HepG2 (cell line): ENCODE data around the gene ENSA. TPM values are rescaled to one million over a fixed set of nuclear protein-coding genes. Genes with fewer than 3 reads are reported as not detected.

Experiments used
- ATF5 ChIP-seq: sonication (generic); formaldehyde crosslinking; IDR thresholded peaks from 2 replicates; pipeline ENCODE4 v1.4.0; 2020; ENCODE audit warnings: mild to moderate bottlenecking, low read depth, missing genetic modification reagents
- DNMT1 ChIP-seq: sonication (generic); formaldehyde crosslinking; IDR thresholded peaks from 2 replicates; pipeline ENCODE4 v1.5.1; 2020; ENCODE audit warnings: mild to moderate bottlenecking, missing genetic modification reagents
- FUBP1 ChIP-seq: sonication (generic); formaldehyde crosslinking; IDR thresholded peaks from 2 replicates; pipeline ENCODE4 v1.5.1; 2020; ENCODE audit warnings: missing genetic modification reagents, mild to moderate bottlenecking, borderline replicate concordance
- HOXA7 ChIP-seq: sonication (generic); formaldehyde crosslinking; IDR thresholded peaks from 2 replicates; pipeline ENCODE4 v1.8.1; 2022; ENCODE audit warnings: mild to moderate bottlenecking, missing genetic modification reagents, moderate library complexity
- ISL2 ChIP-seq: sonication (generic); formaldehyde crosslinking; IDR thresholded peaks from 2 replicates; pipeline ENCODE4 v1.5.0; 2020; ENCODE audit warnings: missing genetic modification reagents
- JUND ChIP-seq: sonication (generic); formaldehyde crosslinking; IDR thresholded peaks from 2 replicates; pipeline ENCODE4 v1.8.0; 2022; ENCODE audit warnings: mild to moderate bottlenecking, missing genetic modification reagents
- KAT8 ChIP-seq: IDR thresholded peaks from 2 replicates; pipeline ENCODE4 v1.6.1; 2016; ENCODE audit warnings: missing genetic modification reagents, missing compliant biosample characterization
- NFIC ChIP-seq: IDR thresholded peaks from 2 replicates; pipeline ENCODE4 v1.6.1; 2012; ENCODE audit warnings: mild to moderate bottlenecking, low read length, inconsistent platforms
- POGK ChIP-seq: sonication (generic); formaldehyde crosslinking; conservative IDR thresholded peaks from 2 replicates; pipeline ENCODE4 v1.8.0; 2022; ENCODE audit warnings: mild to moderate bottlenecking, moderate library complexity, missing genetic modification reagents
- PPARG ChIP-seq: conservative IDR thresholded peaks from 2 replicates; pipeline ENCODE4 v1.6.1; 2016; ENCODE audit warnings: missing biosample characterization, missing genetic modification reagents
- TERF1 ChIP-seq: sonication (generic); formaldehyde crosslinking; IDR thresholded peaks from 2 replicates; pipeline ENCODE4 v1.8.0; 2022; ENCODE audit warnings: mild to moderate bottlenecking, missing genetic modification reagents, moderate library complexity
- YEATS4 ChIP-seq: sonication (generic); formaldehyde crosslinking; IDR thresholded peaks from 2 replicates; pipeline ENCODE4 v1.4.0; 2020; ENCODE audit warnings: missing genetic modification reagents, borderline replicate concordance
- ZBTB42 ChIP-seq: sonication (generic); formaldehyde crosslinking; IDR thresholded peaks from 2 replicates; pipeline ENCODE4 v1.5.0; 2020; ENCODE audit warnings: mild to moderate bottlenecking, missing genetic modification reagents
- ZNF142 ChIP-seq: sonication (generic); formaldehyde crosslinking; IDR thresholded peaks from 2 replicates; pipeline ENCODE4 v1.4.0; 2020; ENCODE audit warnings: missing genetic modification reagents
- ZNF354B ChIP-seq: sonication (generic); formaldehyde crosslinking; IDR thresholded peaks from 2 replicates; pipeline ENCODE4 v1.8.0; 2022; ENCODE audit warnings: mild to moderate bottlenecking, missing genetic modification reagents
- ZNF496 ChIP-seq: sonication (generic); formaldehyde crosslinking; IDR thresholded peaks from 2 replicates; pipeline ENCODE4 v1.8.1; 2023; ENCODE audit warnings: mild to moderate bottlenecking, moderate library complexity, missing genetic modification reagents; ENCODE audit not compliant: insufficient replicate concordance
- ZNF841 ChIP-seq: sonication (generic); formaldehyde crosslinking; IDR thresholded peaks from 2 replicates; pipeline ENCODE4 v1.8.1; 2023; ENCODE audit warnings: missing genetic modification reagents, borderline replicate concordance
- polyA plus RNA-seq, 8 experiments: library from polyadenylated mRNA; depleted of rRNA in 3 of 8; stranded (reverse) in 7 of 8; unstranded in 1 of 8; fragments of >200 nt; fragmentation: Illumina TruSeq in 4 of 8; extraction: Trizol in 4 of 8; gene quantifications; 2 replicates each; pipeline versions ENCODE4 v1.2.1 to v1.2.3, GENCODE V29; 2011 to 2016; ENCODE audit warnings: low read depth in 4 of 8, missing spikeins in 1 of 8, mixed read lengths in 1 of 8; ENCODE audit not compliant: insufficient read depth in 1 of 8
- total RNA-seq, 5 experiments: library from RNA; depleted of rRNA; stranded (reverse); fragments of >200 nt; fragmentation: Illumina TruSeq; extraction: Trizol; gene quantifications; 2 replicates each; pipeline ENCODE4 v1.2.3, GENCODE V29; 2016; ENCODE audit warnings: low read depth in 1 of 5

ENSA gene
- total and polyA plus RNA-seq, 2 of the 13 experiments (the other 11 are each of a cell fraction or from before 2014, with no cell fraction given): 54.5 to 111 TPM

GRCh38 chr1:150579110-150579944 is 50.1 kb downstream of the ENSA start, which contains the start of gene MCL1 (continued):
- peak; percentile 55; the same call in 1 of the 2 replicates for TF ChIP-seq ZNF142 (CRISPR knock-in tag)
- no peak for TF ChIP-seq ZNF841 (CRISPR knock-in tag)
- TF ChIP-seq FUBP1 (CRISPR knock-in tag): no peak
- no peak for TF ChIP-seq ZNF354B (CRISPR knock-in tag)
- TF ChIP-seq ISL2 (CRISPR knock-in tag): 0 out of 2 replicates have a peak, but pooled peaks have one; percentile 22
- TF ChIP-seq HOXA7 (CRISPR knock-in tag): no peak
- peak; percentile 40; the same call in 1 of the 2 replicates for TF ChIP-seq POGK (CRISPR knock-in tag)
- TF ChIP-seq YEATS4: peak; percentile 30; the same call in 1 of the 2 replicates
- TF ChIP-seq TERF1 (CRISPR knock-in tag): no peak
- TF ChIP-seq PPARG: no peak; the same call in 1 of the 2 replicates
- no peak for TF ChIP-seq NFIC
- TF ChIP-seq DNMT1 (CRISPR knock-in tag): no peak
- no peak for TF ChIP-seq JUND (CRISPR knock-in tag)
- peak; percentile 79 for TF ChIP-seq KAT8 (CRISPR knock-in tag)
- 0 out of 2 replicates have a peak, but pooled peaks have one; percentile 48 for TF ChIP-seq ATF5
- no peak for TF ChIP-seq ZNF496
- TF ChIP-seq ZBTB42 (CRISPR knock-in tag): no peak; the same call in 1 of the 2 replicates
